Panc1 (cell line): ENCODE data around the gene DENND1B. TPM values are rescaled to one million over a fixed set of nuclear protein-coding genes. Genes with fewer than 3 reads are reported as not detected.

Experiments used
- ATAC-seq: fragments of 200-7000 bp; cut with Tn5 transposase; 2 replicates; pipeline ENCODE4 v1.9.1; 2020; ENCODE audit warnings: mild to moderate bottlenecking, moderate library complexity
- BruUV-seq: library from RNA; stranded (reverse); fragments of 400-500 nt; replicated peaks from 2 replicates; lab custom pipeline; 2021; lab: Mats Ljungman, UMichigan
- CTCF ChIA-PET: fragments of 300-600 bp; sonication (Branson Sonifier 250); formaldehyde crosslinking; loops from one replicate; lab custom pipeline; 2022; ENCODE audit warnings: antibody characterized with exemption; lab: Charles Lee
- POLR2A ChIA-PET: fragments of 300-600 bp; sonication (Branson Sonifier 250); formaldehyde crosslinking; loops from one replicate; lab custom pipeline; 2022; ENCODE audit warnings: antibody characterized with exemption; lab: Charles Lee
- DNase-seq: peaks from one replicate; pipeline ENCODE4 v3.0.0-alpha.2; 2010; ENCODE audit warnings: low read depth, low spot score
- H3K27ac ChIP-seq: 2 replicates; pipeline ENCODE4 v1.5.1; 2011; ENCODE audit warnings: mild to moderate bottlenecking, low read length, inconsistent platforms
- H3K27me3 ChIP-seq: fragments of 200-500 bp; sonication (Bioruptor generic); 2 replicates; pipeline ENCODE4 v1.6.0; 2014; ENCODE audit warnings: low read length, inconsistent platforms; ENCODE audit not compliant: control insufficient read depth, insufficient read depth
- H3K36me3 ChIP-seq: fragments of 200-500 bp; sonication (Bioruptor generic); 2 replicates; pipeline ENCODE4 v1.5.1; 2014; ENCODE audit warnings: inconsistent platforms, mild to moderate bottlenecking, low read length, moderate library complexity; ENCODE audit not compliant: control insufficient read depth, insufficient read depth
- H3K4me1 ChIP-seq: 2 replicates; pipeline ENCODE4 v1.5.1; 2011; ENCODE audit warnings: inconsistent platforms, mild to moderate bottlenecking, low read length, moderate library complexity; ENCODE audit not compliant: control insufficient read depth, insufficient read depth
- H3K4me3 ChIP-seq, 2 experiments: 2 replicates each; pipeline ENCODE4 v1.5.1; 2011 to 2012; ENCODE audit warnings: low read depth in 2 of 2, low read length in 2 of 2, mild to moderate bottlenecking in 2 of 2, inconsistent platforms in 1 of 2, moderate library complexity in 1 of 2
- H3K9me3 ChIP-seq: fragments of 200-500 bp; sonication (Bioruptor generic); 2 replicates; pipeline ENCODE4 v1.5.1; 2014; ENCODE audit warnings: low read depth, mild to moderate bottlenecking, inconsistent platforms, low read length, moderate library complexity; ENCODE audit not compliant: control insufficient read depth, insufficient read depth
- POLR2AphosphoS5 ChIP-seq: IDR thresholded peaks from 2 replicates; pipeline ENCODE4 v1.6.1; 2012; ENCODE audit warnings: mild to moderate bottlenecking, low read depth, low read length, moderate library complexity
- SIN3A ChIP-seq: IDR thresholded peaks from 2 replicates; pipeline ENCODE4 v1.6.1; 2012; ENCODE audit warnings: low read depth, mild to moderate bottlenecking, low read length, moderate library complexity, borderline replicate concordance; ENCODE audit not compliant: insufficient read depth
- TCF7L2 ChIP-seq: IDR thresholded peaks from 2 replicates; pipeline ENCODE4 v1.6.1; 2011; ENCODE audit warnings: mild to moderate bottlenecking, low read depth, low read length, inconsistent platforms
- in situ Hi-C: cut with HindIII; loops from 2 replicates; pipeline ENCODE4 v1.10.0; 2016; ENCODE audit warnings: low sequenced_read_pairs, low pct_unique_long_range_greater_than_20kb
- intact Hi-C: fragments of 100-400 bp; cut with micrococcal nuclease; formaldehyde crosslinking; loops from one replicate; pipeline ENCODE4 v1.10.0; 2022; ENCODE audit not compliant: unreplicated experiment
- total RNA-seq: library from RNA; stranded (reverse); gene quantifications from one replicate; pipeline ENCODE4 v1.2.1, GENCODE V29; 2021; ENCODE audit not compliant: unreplicated experiment
- TF ChIP-seq, protein P1 (sequence below), 2 experiments: IDR thresholded peaks; 2 replicates each; pipeline ENCODE4 v1.6.1; 2011 to 2012; ENCODE audit warnings: low read depth in 2 of 2, control low read depth in 1 of 2, low read length in 1 of 2, mild to moderate bottlenecking in 1 of 2, moderate library complexity in 1 of 2; ENCODE audit not compliant: insufficient read depth in 1 of 2
- TF ChIP-seq, protein P2 (sequence below): fragments of 450-650 bp; IDR thresholded peaks from 2 replicates; pipeline ENCODE4 v1.5.1; 2017; ENCODE audit warnings: mild to moderate bottlenecking

Gene DENND1B
- total RNA-seq, 1 experiment from 2014 or later = 7.7 TPM

DNA sequence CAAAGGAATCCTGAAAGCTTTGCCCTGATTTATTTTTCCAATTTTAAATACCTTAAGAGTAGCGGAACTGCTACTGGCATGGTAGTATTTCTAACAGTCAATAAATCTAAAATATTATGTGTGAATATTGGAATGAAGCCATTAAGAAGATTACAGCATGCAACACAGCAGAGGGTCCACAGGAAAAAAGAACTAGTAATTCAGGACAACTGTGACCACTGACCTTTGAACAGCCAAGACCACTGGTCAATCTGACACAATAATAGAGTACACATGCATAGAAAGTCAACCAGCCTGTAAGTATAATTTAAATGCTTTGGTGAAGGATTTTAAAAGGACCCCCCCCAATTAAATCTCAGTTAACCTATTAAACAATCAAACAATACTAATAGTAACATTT lies 171.0 kb downstream of the DENND1B start:
- TF ChIP-seq, protein P1, sequence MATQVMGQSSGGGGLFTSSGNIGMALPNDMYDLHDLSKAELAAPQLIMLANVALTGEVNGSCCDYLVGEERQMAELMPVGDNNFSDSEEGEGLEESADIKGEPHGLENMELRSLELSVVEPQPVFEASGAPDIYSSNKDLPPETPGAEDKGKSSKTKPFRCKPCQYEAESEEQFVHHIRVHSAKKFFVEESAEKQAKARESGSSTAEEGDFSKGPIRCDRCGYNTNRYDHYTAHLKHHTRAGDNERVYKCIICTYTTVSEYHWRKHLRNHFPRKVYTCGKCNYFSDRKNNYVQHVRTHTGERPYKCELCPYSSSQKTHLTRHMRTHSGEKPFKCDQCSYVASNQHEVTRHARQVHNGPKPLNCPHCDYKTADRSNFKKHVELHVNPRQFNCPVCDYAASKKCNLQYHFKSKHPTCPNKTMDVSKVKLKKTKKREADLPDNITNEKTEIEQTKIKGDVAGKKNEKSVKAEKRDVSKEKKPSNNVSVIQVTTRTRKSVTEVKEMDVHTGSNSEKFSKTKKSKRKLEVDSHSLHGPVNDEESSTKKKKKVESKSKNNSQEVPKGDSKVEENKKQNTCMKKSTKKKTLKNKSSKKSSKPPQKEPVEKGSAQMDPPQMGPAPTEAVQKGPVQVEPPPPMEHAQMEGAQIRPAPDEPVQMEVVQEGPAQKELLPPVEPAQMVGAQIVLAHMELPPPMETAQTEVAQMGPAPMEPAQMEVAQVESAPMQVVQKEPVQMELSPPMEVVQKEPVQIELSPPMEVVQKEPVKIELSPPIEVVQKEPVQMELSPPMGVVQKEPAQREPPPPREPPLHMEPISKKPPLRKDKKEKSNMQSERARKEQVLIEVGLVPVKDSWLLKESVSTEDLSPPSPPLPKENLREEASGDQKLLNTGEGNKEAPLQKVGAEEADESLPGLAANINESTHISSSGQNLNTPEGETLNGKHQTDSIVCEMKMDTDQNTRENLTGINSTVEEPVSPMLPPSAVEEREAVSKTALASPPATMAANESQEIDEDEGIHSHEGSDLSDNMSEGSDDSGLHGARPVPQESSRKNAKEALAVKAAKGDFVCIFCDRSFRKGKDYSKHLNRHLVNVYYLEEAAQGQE (IDR thresholded peaks at IDR 0.05; ENCODE audit: insufficient read depth in 1 of 2, low read depth in 2 of 2, low read length in 1 of 2) = no peak
- no peak for TF ChIP-seq SIN3A
- TF ChIP-seq, protein P2, sequence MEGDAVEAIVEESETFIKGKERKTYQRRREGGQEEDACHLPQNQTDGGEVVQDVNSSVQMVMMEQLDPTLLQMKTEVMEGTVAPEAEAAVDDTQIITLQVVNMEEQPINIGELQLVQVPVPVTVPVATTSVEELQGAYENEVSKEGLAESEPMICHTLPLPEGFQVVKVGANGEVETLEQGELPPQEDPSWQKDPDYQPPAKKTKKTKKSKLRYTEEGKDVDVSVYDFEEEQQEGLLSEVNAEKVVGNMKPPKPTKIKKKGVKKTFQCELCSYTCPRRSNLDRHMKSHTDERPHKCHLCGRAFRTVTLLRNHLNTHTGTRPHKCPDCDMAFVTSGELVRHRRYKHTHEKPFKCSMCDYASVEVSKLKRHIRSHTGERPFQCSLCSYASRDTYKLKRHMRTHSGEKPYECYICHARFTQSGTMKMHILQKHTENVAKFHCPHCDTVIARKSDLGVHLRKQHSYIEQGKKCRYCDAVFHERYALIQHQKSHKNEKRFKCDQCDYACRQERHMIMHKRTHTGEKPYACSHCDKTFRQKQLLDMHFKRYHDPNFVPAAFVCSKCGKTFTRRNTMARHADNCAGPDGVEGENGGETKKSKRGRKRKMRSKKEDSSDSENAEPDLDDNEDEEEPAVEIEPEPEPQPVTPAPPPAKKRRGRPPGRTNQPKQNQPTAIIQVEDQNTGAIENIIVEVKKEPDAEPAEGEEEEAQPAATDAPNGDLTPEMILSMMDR = no peak
- no peak for TF ChIP-seq TCF7L2
- TF ChIP-seq POLR2AphosphoS5 = no peak
- Histone ChIP-seq H3K36me3 (no peaks in the 10 kb centered on the region; the same call in 1 of the 2 replicates), H3K27ac (no peak overlapping the region), H3K27me3 (no peaks in the 10 kb centered on the region), H3K4me1 (no peaks in the 10 kb centered on the region), H3K4me3 (no peak overlapping the region), H3K9me3 (no peaks in the 10 kb centered on the region)
- ATAC-seq (no peak), DNase-seq (no peak)
- CTCF ChIA-PET = no interaction called here
- POLR2A ChIA-PET = no interaction called here
- in situ Hi-C loops (no loop called here), intact Hi-C loops (no loop called here)
- no TSS peak for BruUV-seq

DNA sequence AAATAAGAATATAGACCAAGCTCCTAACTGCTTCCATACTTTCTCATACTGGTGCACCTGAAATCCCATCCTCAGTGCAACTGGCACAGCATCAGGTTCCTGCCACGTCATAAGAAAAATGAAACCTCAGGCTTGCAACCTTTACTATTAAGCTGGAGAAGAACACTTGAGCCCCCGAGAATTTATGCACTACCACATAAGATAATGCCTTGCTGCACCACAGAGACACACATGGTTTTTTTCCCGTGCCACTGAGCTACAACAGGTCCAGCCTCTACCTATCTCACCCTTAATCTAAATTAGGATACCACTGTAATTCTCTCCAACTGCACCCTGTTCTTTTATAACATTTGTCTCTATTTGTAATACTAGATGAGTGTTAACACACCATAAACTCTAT lies 174.5 kb downstream of the DENND1B start:
- H3K4me1 ChIP-seq = no peaks in the 10 kb centered on the region
- H3K27ac ChIP-seq = no peak overlapping the region
- ChIA-PET CTCF (no interaction called here), POLR2A (no interaction called here)
- DNase-seq (no peak), ATAC-seq (no peak)
- no TSS peak for BruUV-seq
- TF ChIP-seq TCF7L2 (no peak), POLR2AphosphoS5 (no peak), SIN3A (no peak)
- TF ChIP-seq, protein P2 = no peak
- TF ChIP-seq, protein P1 (IDR thresholded peaks at IDR 0.05; ENCODE audit: insufficient read depth in 1 of 2, low read depth in 2 of 2, low read length in 1 of 2) = no peak
- H3K36me3 ChIP-seq = no peaks in the 10 kb centered on the region; the same call in 1 of the 2 replicates
- in situ Hi-C loops (no loop called here), intact Hi-C loops (no loop called here)
- H3K27me3 ChIP-seq = no peaks in the 10 kb centered on the region
- H3K4me3 ChIP-seq = no peak overlapping the region
- no peaks in the 10 kb centered on the region for H3K9me3 ChIP-seq
